Heart left ventricle (tissue), 16 donors: Measurements from ENCODE around the gene PRLH. TPM values are rescaled to one million over a fixed set of nuclear protein-coding genes. Genes with fewer than 3 reads are reported as not detected.
A peak's percentile ranks its signal among the peaks of the same experiment; 100 is the strongest.

Source experiments
- ATAC-seq, 4 donors: fragments of 200-7000 bp; cut with Tn5 transposase; one replicate each; pipeline ENCODE4 v1.9.1; 2020 to 2022; ENCODE audit warnings: moderate library complexity in 4 of 4, mild to moderate bottlenecking in 3 of 4, moderate number of reproducible peaks in 1 of 4
- DNase-seq, 5 donors: peaks; one replicate each; pipeline ENCODE4 v3.0.0-alpha.2; 2020
- H3K27ac ChIP-seq, 12 donors: fragments of 200-600 bp; sonication (generic) in 4 of 12; one replicate each; pipeline versions ENCODE4 v1.5.0 to v1.8.0; 2016 to 2022; ENCODE audit warnings: mild to moderate bottlenecking in 2 of 12
- H3K27me3 ChIP-seq, 9 donors: fragments of 200-600 bp; sonication (generic) in 2 of 9; one replicate each; pipeline versions ENCODE4 v1.5.1 to v1.8.0; 2016 to 2022; ENCODE audit warnings: mild to moderate bottlenecking in 3 of 9
- H3K36me3 ChIP-seq, 9 donors: fragments of 200-600 bp; sonication (generic) in 2 of 9; one replicate each; pipeline versions ENCODE4 v1.5.0 to v1.8.0; 2018 to 2022; ENCODE audit warnings: mild to moderate bottlenecking in 2 of 9
- H3K4me1 ChIP-seq, 12 donors: fragments of 200-600 bp; sonication (generic) in 4 of 12; one replicate each; pipeline versions ENCODE4 v1.5.0 to v1.8.0; 2016 to 2022; ENCODE audit warnings: mild to moderate bottlenecking in 3 of 12
- H3K4me3 ChIP-seq, 12 donors: fragments of 200-600 bp; sonication (generic) in 4 of 12; one replicate each; pipeline versions ENCODE4 v1.5.0 to v1.8.0; 2017 to 2022; ENCODE audit warnings: mild to moderate bottlenecking in 9 of 12, moderate library complexity in 4 of 12
- H3K9me3 ChIP-seq, 12 donors: fragments of 200-600 bp; sonication (generic) in 4 of 12; one replicate each; pipeline versions ENCODE4 v1.5.0 to v1.8.0; 2016 to 2022; ENCODE audit warnings: mild to moderate bottlenecking in 1 of 12
- CTCF ChIP-seq, 12 donors: fragments of 200-600 bp; sonication (generic) in 4 of 12; IDR thresholded peaks; one replicate each; pipeline versions ENCODE4 v1.5.0 to v1.8.0; 2018 to 2022; ENCODE audit warnings: antibody characterized with exemption in 12 of 12, mild to moderate bottlenecking in 5 of 12
- POLR2A ChIP-seq, 2 donors: fragments of 450-650 bp; IDR thresholded peaks; one replicate each; pipeline ENCODE4 v1.6.1; 2017; ENCODE audit warnings: antibody characterized with exemption in 2 of 2, mild to moderate bottlenecking in 2 of 2, moderate library complexity in 2 of 2
- WGBS, 4 donors: extraction: QIAGEN DNeasy Blood & Tissue Kit in 2 of 4; methylation state at CpG; one replicate each; pipeline versions ENCODE4 v1.1.5 to v1.1.7; 2013 to 2018; 5-methylcytosine and 5-hydroxymethylcytosine counted together
- intact Hi-C, 10 donors: fragments of 100-400 bp; cut with DNase I; formaldehyde crosslinking; loops; one replicate each; pipeline versions ENCODE4 v1.11.1 to v1.14.2; 2022
- polyA plus RNA-seq, 2 donors: library from polyadenylated mRNA; stranded (reverse); fragments of 200-250 nt; gene quantifications; one replicate each; pipeline ENCODE4 v1.2.3, GENCODE V29; 2013
- total RNA-seq, 9 donors: library from RNA; depleted of rRNA in 2 of 9; stranded (reverse); fragments of >200 nt in 2 of 9; fragmentation: NEBNext Ultra II Directional in 3 of 9; extraction: Animal tissue kit (Norgen Biotek cat#: 25700) in 3 of 9; gene quantifications; one replicate each; pipeline versions ENCODE4 v1.1.0 to v1.2.4, GENCODE V29; 2016 to 2023
- donor health status: ischemic (EF 13 %, LVEDD 7.1; RV severe dilation, severe dysfunction).
- donor health status: healthy with polysubstance abuse.
- donor health status: DM: no; HTN: yes; CAD: no.
- donor health status: DM: no; HTN: no; CAD: no.
- donor health status: ischemic (EF 25% LVEDD 6.9; RV normal size, moderate dysfunction).
- donor health status: ischemic (EF 25% LVEDD 5.7; RV mildly dilated, moderate dysfunction).
- donor health status: healthy.
- donor health status: DM: yes; HTN: yes; CAD: no.
- donor health status: ischemic (EF 35%, LVEDD 5.7; RV mildly dilated, moderate dysfunction).
- donor health status: nonischemic (EF 11% LVEDD 7.7; RV severe dilation, severe dysfunction).
- donor health status: DM: yes; HTN: yes; CAD: no.
- donor health status: PGD.
- donor health status: ischemic (EF 29% LVEDD 5.4; RV normal size, mild dysfunction).
- donor health status: nonischemic (EF 23%, LVEDD 6.1; RV moderate dilation, normal function).

The PRLH gene
- total and polyA plus RNA-seq, 11 donors, result not detected

DNA sequence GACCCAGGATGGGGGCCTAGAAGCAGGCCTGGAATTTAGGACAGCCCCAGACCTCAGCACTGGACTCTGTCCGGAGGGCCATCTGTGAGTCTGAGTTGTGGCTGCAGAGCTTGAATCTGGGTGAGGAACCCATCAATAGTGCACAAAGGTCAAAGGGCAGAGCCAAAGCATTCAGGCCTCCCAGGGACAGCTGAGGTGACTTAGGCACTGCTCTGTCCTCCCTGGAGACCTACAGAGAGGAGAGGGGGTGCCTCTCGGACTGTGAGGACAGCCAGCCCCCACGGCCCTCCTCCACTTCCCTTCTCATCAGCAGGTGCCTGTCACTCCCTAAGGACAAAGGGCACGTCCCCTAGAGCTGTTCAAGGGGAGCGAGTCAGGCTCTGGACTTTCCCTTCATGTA lies 25.1 kb upstream of the PRLH start:
- TF ChIP-seq CTCF (IDR thresholded peaks at IDR 0.05) (no peak), POLR2A (IDR thresholded peaks at IDR 0.05) (no peak)
- peak in 1 of 4 donors; percentile 12 for ATAC-seq
- Histone ChIP-seq H3K4me3 (no peak overlapping the region), H3K36me3 (peaks cover 0 to 9% (median 0%) of the 10 kb centered on the region in 9 donors), H3K9me3 (no peaks in the 10 kb centered on the region), H3K4me1 (peaks cover 0 to 20% (median 16%) of the 10 kb centered on the region in 12 donors), H3K27me3 (no peaks in the 10 kb centered on the region), H3K27ac (peak overlapping the region in 1 of 12 donors; percentile 25)
- intact Hi-C loops, result no loop called here
- 60 to 78% (median 69%) methylated on average over 5 of the region's 5 CpGs for WGBS, 4 donors
- DNase-seq, result peak in 1 of 5 donors; percentile 14

- H3K9me3 ChIP-seq, result no peaks in the 10 kb centered on the region
- peaks cover 0 to 15% (median 4%) of the 10 kb centered on the region in 9 donors for H3K36me3 ChIP-seq
- no peaks in the 10 kb centered on the region for H3K27me3 ChIP-seq
- no peak overlapping the region for H3K27ac ChIP-seq
- no peak overlapping the region for H3K4me3 ChIP-seq
- intact Hi-C loops, result no loop called here
- ATAC-seq (no peak), DNase-seq (peak in 1 of 5 donors; percentile 22)
- 94 to 96% (median 95%) methylated on average over 14 to 18 of the region's 18 CpGs for WGBS, 4 donors
- peaks cover 0 to 20% (median 16%) of the 10 kb centered on the region in 12 donors for H3K4me1 ChIP-seq
- TF ChIP-seq POLR2A (IDR thresholded peaks at IDR 0.05) (no peak), CTCF (IDR thresholded peaks at IDR 0.05) (no peak)
Observed at GRCh38 chr2:237542001-237542704, 24.2 kb upstream of the PRLH start.

- H3K27me3 ChIP-seq, result no peaks in the 10 kb centered on the region
- H3K36me3 ChIP-seq, result peaks cover 0 to 21% (median 4%) of the 10 kb centered on the region in 9 donors
- TF ChIP-seq CTCF (IDR thresholded peaks at IDR 0.05), result no peak
- DNase-seq (no peak), ATAC-seq (peak in 1 of 4 donors; percentile 44)
- H3K4me3 ChIP-seq, result no peak overlapping the region
- peaks cover 0 to 9% (median 2%) of the 10 kb centered on the region in 12 donors for H3K4me1 ChIP-seq
- H3K27ac ChIP-seq, result no peak overlapping the region
- no peaks in the 10 kb centered on the region for H3K9me3 ChIP-seq
- WGBS, 4 donors, result 70 to 87% (median 78%) methylated on average over 8 of the region's 8 CpGs
- intact Hi-C loops, result no loop called here
Observed at GRCh38 chr2:237546040-237546875, 20.1 kb upstream of the PRLH start.

DNA sequence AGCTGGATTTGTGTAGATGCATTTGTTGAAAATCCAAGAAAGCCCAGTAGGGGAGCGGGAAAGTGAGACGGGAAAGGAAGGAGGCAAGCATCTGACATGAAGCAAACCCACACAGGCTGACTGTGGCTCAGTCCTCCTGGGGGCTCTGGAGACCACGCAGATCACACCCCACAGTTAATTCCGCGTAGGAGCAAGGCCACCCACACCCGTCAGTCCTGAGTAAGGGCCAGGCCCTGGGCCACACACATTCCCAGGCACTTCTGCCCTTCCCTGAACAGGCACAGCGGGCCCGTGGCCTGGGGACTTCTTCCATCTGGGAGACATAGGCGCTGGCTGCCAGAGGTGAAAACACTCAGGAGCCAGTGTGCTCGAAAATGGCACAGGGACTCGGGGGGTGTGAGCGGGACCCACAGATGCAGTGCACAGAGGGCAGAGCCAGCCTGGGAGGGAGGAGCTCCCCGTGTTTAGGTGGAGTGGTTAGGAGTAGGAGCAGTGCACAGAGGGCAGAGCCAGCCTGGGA lies 19.4 kb upstream of the PRLH start:
- H3K9me3 ChIP-seq, result no peaks in the 10 kb centered on the region
- H3K27me3 ChIP-seq, result no peaks in the 10 kb centered on the region
- intact Hi-C loops, result no loop called here
- no peak overlapping the region for H3K27ac ChIP-seq
- TF ChIP-seq CTCF (IDR thresholded peaks at IDR 0.05) (no peak), POLR2A (IDR thresholded peaks at IDR 0.05) (no peak)
- H3K4me1 ChIP-seq, result peaks cover 0 to 5% (median 0%) of the 10 kb centered on the region in 12 donors
- no peak for DNase-seq
- WGBS, 4 donors, result 81 to 89% (median 86%) methylated on average over 12 to 13 of the region's 13 CpGs
- ATAC-seq, result peak in 1 of 4 donors; percentile 21
- peaks cover 0 to 22% (median 4%) of the 10 kb centered on the region in 9 donors for H3K36me3 ChIP-seq
- no peak overlapping the region for H3K4me3 ChIP-seq
